Measurements from ENCODE around the gene RTKN2. TPM values are rescaled to one million over a fixed set of nuclear protein-coding genes. Genes with fewer than 3 reads are reported as not detected.

Gene RTKN2
- total RNA-seq, 1 donor from 2014 or later, result 2.5 TPM

GRCh38 chr10:62307635-62308034 lies 39.0 kb upstream of the RTKN2 start:
- DNase-seq (ENCODE audit: extremely low spot score in 2 of 2), result no peak
- Histone ChIP-seq H3K4me3 (no peak overlapping the region), H3K27me3 (no peaks in the 10 kb centered on the region), H3K9me3 (no peaks in the 10 kb centered on the region), H3K4me1 (no peaks in the 10 kb centered on the region), H3K27ac (no peak overlapping the region), H3K36me3 (no peaks in the 10 kb centered on the region)
- intact Hi-C loops (cut with DNase I), result no loop called here
- no peak for TF ChIP-seq CTCF (IDR thresholded peaks at IDR 0.05)
- no peak for TF ChIP-seq POLR2AphosphoS5 (IDR thresholded peaks at IDR 0.05; ENCODE audit: insufficient read depth in 1 of 2, low read depth in 1 of 2)

- H3K9me3 ChIP-seq, result no peaks in the 10 kb centered on the region
- no peak for TF ChIP-seq CTCF (IDR thresholded peaks at IDR 0.05)
- TF ChIP-seq POLR2AphosphoS5 (IDR thresholded peaks at IDR 0.05; ENCODE audit: insufficient read depth in 1 of 2, low read depth in 1 of 2), result no peak
- no peak for TF ChIP-seq POLR2A (IDR thresholded peaks at IDR 0.05)
- no peaks in the 10 kb centered on the region for H3K27me3 ChIP-seq
- intact Hi-C loops (cut with DNase I), result no loop called here
- no peak for DNase-seq (ENCODE audit: extremely low spot score in 2 of 2)
- H3K36me3 ChIP-seq, result no peaks in the 10 kb centered on the region
- no peak overlapping the region for H3K27ac ChIP-seq
- H3K4me1 ChIP-seq, result no peaks in the 10 kb centered on the region
- no peak overlapping the region for H3K4me3 ChIP-seq
Measured at GRCh38 chr10:62306663-62307062, 38.0 kb upstream of the RTKN2 start.

GRCh38 chr10:62305813-62306212 lies 37.2 kb upstream of the RTKN2 start:
- Histone ChIP-seq H3K4me1 (no peaks in the 10 kb centered on the region), H3K27me3 (no peaks in the 10 kb centered on the region), H3K27ac (no peak overlapping the region), H3K9me3 (no peaks in the 10 kb centered on the region), H3K4me3 (no peak overlapping the region), H3K36me3 (no peaks in the 10 kb centered on the region)
- DNase-seq (ENCODE audit: extremely low spot score in 2 of 2), result no peak
- TF ChIP-seq CTCF (IDR thresholded peaks at IDR 0.05), result no peak
- TF ChIP-seq POLR2AphosphoS5 (IDR thresholded peaks at IDR 0.05; ENCODE audit: insufficient read depth in 1 of 2, low read depth in 1 of 2), result no peak
- no peak for TF ChIP-seq POLR2A (IDR thresholded peaks at IDR 0.05)
- intact Hi-C loops (cut with DNase I), result no loop called here

GRCh38 chr10:62303922-62304321 lies 35.3 kb upstream of the RTKN2 start:
- intact Hi-C loops (cut with DNase I), result no loop called here
- H3K9me3 ChIP-seq, result no peaks in the 10 kb centered on the region
- no peak overlapping the region for H3K27ac ChIP-seq
- H3K27me3 ChIP-seq, result no peaks in the 10 kb centered on the region
- DNase-seq (ENCODE audit: extremely low spot score in 2 of 2), result no peak
- no peaks in the 10 kb centered on the region for H3K4me1 ChIP-seq
- H3K4me3 ChIP-seq, result no peak overlapping the region
- TF ChIP-seq POLR2AphosphoS5 (IDR thresholded peaks at IDR 0.05; ENCODE audit: insufficient read depth in 1 of 2, low read depth in 1 of 2) (no peak), POLR2A (IDR thresholded peaks at IDR 0.05) (no peak), CTCF (IDR thresholded peaks at IDR 0.05) (no peak)
- H3K36me3 ChIP-seq, result no peaks in the 10 kb centered on the region

DNA sequence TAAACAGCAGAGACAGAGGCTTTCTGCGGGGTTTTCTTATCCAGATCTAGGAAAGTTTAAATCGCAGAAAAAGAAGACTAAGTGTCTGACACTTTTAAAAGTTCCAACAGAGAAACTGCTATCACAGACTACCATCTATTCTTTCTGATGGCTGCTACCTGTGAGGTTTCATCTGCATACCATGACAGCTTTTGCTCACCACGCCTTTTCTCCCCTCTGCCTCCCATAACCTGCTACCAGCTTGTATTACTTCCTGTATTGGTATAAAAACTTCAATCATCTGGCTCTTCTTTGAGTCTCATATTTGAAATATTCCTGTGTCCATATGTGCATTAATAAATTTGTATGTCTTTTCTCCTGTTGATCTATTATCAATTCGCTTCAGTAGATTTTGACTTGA lies 34.1 kb upstream of the RTKN2 start:
- H3K27me3 ChIP-seq, result no peaks in the 10 kb centered on the region
- H3K4me1 ChIP-seq, result no peaks in the 10 kb centered on the region
- no peaks in the 10 kb centered on the region for H3K9me3 ChIP-seq
- intact Hi-C loops (cut with DNase I), result no loop called here
- H3K27ac ChIP-seq, result no peak overlapping the region
- H3K4me3 ChIP-seq, result no peak overlapping the region
- DNase-seq (ENCODE audit: extremely low spot score in 2 of 2), result no peak
- no peaks in the 10 kb centered on the region for H3K36me3 ChIP-seq
- no peak for TF ChIP-seq POLR2AphosphoS5 (IDR thresholded peaks at IDR 0.05; ENCODE audit: insufficient read depth in 1 of 2, low read depth in 1 of 2)
- TF ChIP-seq POLR2A (IDR thresholded peaks at IDR 0.05), result no peak
- TF ChIP-seq CTCF (IDR thresholded peaks at IDR 0.05), result no peak
